NCI-H1048 (cell line): ENCODE data around the gene CLEC9A.

ENCODE experiments used
- DNase-seq: peaks from one replicate; lab custom pipeline; 2025; lab: John Stamatoyannopoulos, UW

CLEC9A gene

GRCh38 chr12:10067264-10067663 is 36.8 kb downstream of the CLEC9A start:
- DNase-seq: no peak

GRCh38 chr12:10067942-10068341 is 37.5 kb downstream of the CLEC9A start:
- no peak for DNase-seq

GRCh38 chr12:10068644-10069043 is 38.2 kb downstream of the CLEC9A start:
- no peak for DNase-seq

GRCh38 chr12:10069099-10069498 is 38.6 kb downstream of the CLEC9A start:
- DNase-seq: no peak

GRCh38 chr12:10069976-10070375 is 39.5 kb downstream of the CLEC9A start:
- DNase-seq: no peak

GRCh38 chr12:10070380-10070779 is 39.9 kb downstream of the CLEC9A start:
- no peak for DNase-seq

GRCh38 chr12:10072131-10072530 is 41.6 kb downstream of the CLEC9A start:
- no peak for DNase-seq

- DNase-seq: no peak
These were observed 42.8 kb downstream of the CLEC9A start for GRCh38 chr12:10073261-10073660.

GRCh38 chr12:10075451-10075850 is 45.0 kb downstream of the CLEC9A start:
- no peak for DNase-seq

- DNase-seq: no peak
These were observed 51.8 kb downstream of the CLEC9A start for GRCh38 chr12:10082117-10082874.

- no peak for DNase-seq
These were observed 54.3 kb downstream of the CLEC9A start for GRCh38 chr12:10084733-10085132.

- DNase-seq: no peak
These were observed 55.9 kb downstream of the CLEC9A start for GRCh38 chr12:10086387-10086786.

- no peak for DNase-seq
These were observed 57.5 kb downstream of the CLEC9A start for GRCh38 chr12:10088031-10088430.

GRCh38 chr12:10088955-10089900 is 58.7 kb downstream of the CLEC9A start:
- DNase-seq: no peak

- no peak for DNase-seq
These were observed 64.3 kb downstream of the CLEC9A start for GRCh38 chr12:10094646-10095395.

- no peak for DNase-seq
These were observed 65.5 kb downstream of the CLEC9A start for GRCh38 chr12:10095971-10096370.

- DNase-seq: no peak
These were observed 67.0 kb downstream of the CLEC9A start for GRCh38 chr12:10097521-10097920.

GRCh38 chr12:10098791-10099190 is 68.3 kb downstream of the CLEC9A start, which contains the start of gene CLEC1A:
CLEC1A (minus strand) TSS chr12:10098985; CDS start chr12:10098922, 63 bp downstream.
- no peak for DNase-seq

GRCh38 chr12:10101042-10101579 is 70.6 kb downstream of the CLEC9A start:
- no peak for DNase-seq

- DNase-seq: no peak
These were observed 71.3 kb downstream of the CLEC9A start for GRCh38 chr12:10101648-10102220.

- no peak for DNase-seq
These were observed 71.8 kb downstream of the CLEC9A start for GRCh38 chr12:10102322-10102721.
